DMS 273 treated with DMSO at 0.1 percent for 48 hours (cell line): Measurements from ENCODE around the gene ATRNL1.
"Not testable (repeated sequence)": the region's sequence is repeated elsewhere in the genome, so short reads cannot be mapped to it uniquely, and the experiment has no call there.

Experiments
- DNase-seq: peaks from one replicate; lab custom pipeline; 2025; lab: John Stamatoyannopoulos, UW

ATRNL1 gene

GRCh38 chr10:115422624-115423023 lies 329.5 kb downstream of the ATRNL1 start:
- DNase-seq = no peak

DNA sequence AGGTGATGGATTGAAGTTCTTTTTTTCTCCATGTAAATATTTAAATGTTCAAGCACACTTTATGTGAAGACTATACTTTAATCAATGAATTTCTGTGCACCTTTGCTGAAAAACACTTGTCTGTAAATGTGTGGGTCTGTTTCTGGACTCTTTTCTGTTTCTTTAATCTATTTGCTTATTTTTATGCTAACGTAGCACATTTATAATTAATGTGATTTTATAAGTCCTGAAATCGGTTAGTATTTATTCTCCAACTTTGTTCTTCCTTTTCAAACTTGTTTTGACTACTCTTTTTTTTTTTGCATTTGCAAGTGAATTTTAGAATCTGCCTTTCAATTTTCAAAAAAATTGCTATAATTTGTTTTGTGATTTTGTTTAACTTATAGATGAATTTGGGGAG lies 334.4 kb downstream of the ATRNL1 start:
- no peak for DNase-seq

- DNase-seq = peak; percentile 2
Observed at GRCh38 chr10:115432188-115432819, 339.1 kb downstream of the ATRNL1 start.

DNA sequence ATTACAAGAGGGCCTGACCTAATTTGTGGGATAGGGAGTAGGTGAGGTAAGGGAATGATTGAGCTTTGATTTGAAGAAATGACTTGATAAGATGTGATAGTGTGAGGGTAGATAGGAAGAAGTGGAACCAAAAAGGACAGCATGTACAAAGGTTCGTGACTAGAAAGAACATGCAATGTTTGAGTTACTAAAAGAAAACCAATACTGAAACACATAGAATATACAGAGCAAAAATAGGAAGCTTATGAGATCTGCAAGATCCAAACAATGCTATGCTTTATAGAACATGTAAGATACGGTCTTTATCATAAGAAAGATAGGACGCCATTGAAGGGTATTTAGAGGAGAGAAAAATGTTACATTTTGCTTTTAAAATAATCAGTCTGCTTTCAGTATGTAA lies 343.8 kb downstream of the ATRNL1 start:
- DNase-seq = no peak

GRCh38 chr10:115441907-115442545 lies 348.9 kb downstream of the ATRNL1 start:
- no peak for DNase-seq

GRCh38 chr10:115456812-115457211 lies 363.6 kb downstream of the ATRNL1 start:
- DNase-seq = no peak

GRCh38 chr10:115483294-115483693 lies 390.1 kb downstream of the ATRNL1 start:
- DNase-seq = no peak

DNA sequence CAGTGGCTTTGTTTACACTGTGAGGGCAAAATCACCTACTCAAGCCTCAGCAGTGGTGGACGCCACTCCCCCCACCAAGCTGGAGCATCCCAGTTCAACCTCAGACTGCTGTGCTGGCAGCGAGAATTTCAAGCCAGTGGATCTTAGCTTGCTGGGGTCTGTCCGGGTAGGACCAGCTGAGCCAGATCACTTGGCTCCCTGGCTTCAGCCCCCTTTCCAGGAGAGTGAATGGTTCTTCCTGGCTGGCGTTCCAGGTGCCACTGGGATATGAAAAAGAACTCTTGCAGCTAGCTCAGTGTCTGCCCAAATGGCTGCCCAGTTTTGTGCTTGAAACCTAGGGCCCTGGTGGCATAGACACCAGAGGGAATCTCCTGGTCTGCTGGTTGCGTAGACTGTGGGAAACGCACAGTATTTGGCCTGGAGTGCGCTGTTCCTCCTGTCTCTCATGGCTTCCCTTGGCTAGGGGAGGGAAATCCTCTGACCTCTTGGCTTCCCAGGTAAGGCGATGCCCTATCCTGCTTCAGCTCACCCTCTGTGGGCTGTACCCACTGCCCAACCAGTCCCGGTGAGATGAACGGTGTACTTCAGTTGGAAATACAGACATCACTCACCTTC lies 398.5 kb downstream of the ATRNL1 start:
- no peak for DNase-seq

DNA sequence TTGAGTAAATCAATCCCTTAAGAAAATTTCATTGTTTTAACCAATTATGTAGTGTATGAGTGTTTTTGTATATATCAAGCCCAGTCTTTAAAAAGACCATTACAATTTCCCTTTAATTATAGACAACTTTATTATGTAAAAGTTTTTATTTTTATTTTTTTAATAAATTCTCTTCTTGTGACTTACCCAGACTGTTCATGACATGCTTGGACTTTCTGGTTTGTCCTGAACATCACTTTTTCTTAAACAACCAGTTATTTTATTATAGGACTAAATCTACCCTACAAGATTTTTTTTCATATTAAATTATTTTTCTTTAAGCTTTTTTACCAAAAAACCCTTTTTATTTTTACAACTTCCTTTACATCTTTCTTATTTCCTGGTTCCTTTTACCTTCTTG lies 410.4 kb downstream of the ATRNL1 start:
- DNase-seq = no peak

GRCh38 chr10:115514895-115515294 lies 421.7 kb downstream of the ATRNL1 start:
- no peak for DNase-seq

GRCh38 chr10:115525141-115525540 lies 432.0 kb downstream of the ATRNL1 start:
- DNase-seq = peak; percentile 28

DNA sequence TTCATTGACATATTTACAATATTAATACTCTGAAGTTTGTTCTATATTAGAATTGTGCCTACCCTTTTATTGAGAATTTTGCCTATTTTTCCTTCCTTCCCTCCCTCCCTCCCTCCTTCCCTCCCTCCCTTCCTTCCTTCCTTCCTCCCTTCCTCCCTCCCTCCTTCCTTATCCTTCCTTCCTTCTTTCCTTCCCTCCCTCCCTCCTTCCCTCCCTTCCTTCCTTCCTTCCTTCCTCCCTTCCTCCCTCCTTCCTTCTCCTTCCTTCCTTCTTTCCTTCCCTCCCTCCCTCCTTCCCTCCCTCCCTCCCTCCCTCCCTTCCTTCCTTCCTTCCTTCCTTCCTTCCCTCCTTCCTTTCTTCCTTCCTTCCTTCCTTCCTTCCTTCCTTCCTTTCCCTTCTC lies 434.5 kb downstream of the ATRNL1 start:
- DNase-seq = not testable (repeated sequence)

DNA sequence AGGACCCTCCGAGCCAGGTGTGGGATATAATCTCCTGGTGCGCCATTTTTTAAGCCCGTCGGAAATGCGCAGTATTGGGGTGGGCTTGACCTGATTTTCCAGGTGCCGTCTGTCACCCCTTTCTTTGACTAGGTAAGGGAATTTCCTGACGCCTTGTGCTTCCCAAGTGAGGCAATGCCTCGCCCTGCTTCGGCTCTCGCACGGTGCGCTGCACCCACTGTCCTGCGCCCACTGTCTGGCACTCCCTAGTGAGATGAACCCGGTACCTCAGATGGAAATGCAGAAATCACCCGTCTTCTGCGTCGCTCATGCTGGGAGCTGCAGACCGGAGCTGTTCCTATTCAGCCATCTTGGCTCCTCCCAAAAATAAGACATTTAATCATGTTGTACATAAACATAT lies 443.2 kb downstream of the ATRNL1 start:
- not testable (repeated sequence) for DNase-seq

DNA sequence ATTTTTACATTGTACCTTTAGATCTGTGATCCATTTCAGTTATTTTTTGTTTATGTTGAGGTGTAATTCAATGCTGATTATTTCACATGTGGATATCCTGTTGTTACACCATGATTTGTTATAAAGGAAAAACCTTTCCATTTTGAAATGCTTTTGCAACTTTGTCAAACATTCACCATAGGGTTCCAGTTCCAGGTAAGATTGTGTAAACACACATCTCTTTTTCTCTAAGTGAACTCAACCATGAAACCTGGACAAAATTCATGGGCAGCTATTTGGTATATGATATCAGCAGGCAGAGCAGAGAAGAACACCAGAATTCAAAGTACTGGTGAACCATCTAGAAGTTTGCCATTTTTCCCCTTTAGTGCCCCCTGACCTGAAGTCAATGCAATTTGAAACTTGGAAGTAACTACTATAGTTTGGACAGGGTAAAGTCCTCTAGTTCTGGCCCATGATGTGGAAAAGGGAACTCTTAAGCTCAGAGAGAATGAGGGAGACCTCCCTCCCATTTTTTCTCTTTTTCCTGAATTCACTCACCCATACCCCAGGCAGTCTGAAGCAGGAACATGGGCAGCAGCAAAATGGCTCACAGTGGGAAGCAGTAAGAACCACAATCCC lies 446.1 kb downstream of the ATRNL1 start:
- no peak for DNase-seq

- no peak for DNase-seq
Observed at GRCh38 chr10:115555887-115556402, 462.8 kb downstream of the ATRNL1 start.

DNA sequence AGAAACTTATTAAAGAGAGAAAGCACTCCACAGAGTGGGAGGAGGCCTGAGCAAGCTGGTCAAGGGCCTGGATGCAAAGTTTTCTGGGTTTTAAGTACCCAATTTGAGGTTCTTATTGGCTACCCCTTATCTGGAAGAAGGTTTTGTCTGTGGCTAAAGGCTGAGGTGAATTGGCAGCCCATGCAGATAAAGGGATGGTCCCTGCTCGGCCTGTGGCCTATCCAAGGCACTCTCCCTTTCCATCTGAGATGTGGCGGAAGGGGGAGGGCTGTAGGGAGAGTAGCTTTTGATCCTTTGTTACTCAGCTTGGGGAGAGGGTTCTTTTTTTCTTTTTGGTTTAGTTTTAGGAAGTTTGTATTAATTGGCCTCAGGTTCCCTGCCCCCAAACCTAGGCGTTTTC lies 465.1 kb downstream of the ATRNL1 start:
- DNase-seq = no peak

DNA sequence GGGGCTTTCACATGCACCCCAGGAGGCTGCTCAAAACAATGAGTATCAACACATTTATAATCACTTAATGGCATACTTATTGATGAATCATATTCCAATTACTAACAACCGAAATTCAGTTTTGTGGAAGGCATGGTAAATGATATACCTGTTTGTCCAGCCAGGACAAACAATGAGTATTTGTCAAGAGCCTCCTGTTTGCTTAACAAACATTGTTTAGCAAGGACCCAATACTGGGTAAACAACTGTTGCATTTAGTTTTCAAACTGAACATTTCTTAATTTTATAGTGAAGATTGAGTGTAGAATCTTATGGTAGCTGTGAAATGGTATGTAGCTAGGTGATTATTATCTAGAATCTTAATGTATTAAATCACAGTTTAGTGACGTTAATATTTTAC lies 473.7 kb downstream of the ATRNL1 start:
- no peak for DNase-seq

- no peak for DNase-seq
Observed at GRCh38 chr10:115572740-115573455, 479.7 kb downstream of the ATRNL1 start.

GRCh38 chr10:115580239-115580638 lies 487.1 kb downstream of the ATRNL1 start:
- DNase-seq = no peak

DNA sequence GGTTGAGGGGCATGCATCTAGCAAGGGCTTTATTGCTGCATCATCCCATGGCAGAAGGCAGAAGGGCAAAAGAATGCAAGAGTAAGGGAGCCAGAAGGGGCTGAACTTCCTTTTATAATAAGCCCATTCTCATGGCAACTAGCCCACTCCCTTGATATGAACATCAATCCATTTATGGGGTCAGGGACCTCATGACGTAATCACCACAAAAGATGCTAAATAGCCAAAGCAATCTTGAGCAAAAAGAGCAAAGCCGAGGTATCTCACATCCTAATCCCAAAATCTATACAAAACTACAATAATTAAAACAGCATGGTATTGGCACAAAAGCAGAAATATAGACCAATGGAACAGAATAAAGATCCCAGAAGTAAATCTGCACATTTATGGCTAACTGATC lies 499.9 kb downstream of the ATRNL1 start:
- DNase-seq = no peak

DNA sequence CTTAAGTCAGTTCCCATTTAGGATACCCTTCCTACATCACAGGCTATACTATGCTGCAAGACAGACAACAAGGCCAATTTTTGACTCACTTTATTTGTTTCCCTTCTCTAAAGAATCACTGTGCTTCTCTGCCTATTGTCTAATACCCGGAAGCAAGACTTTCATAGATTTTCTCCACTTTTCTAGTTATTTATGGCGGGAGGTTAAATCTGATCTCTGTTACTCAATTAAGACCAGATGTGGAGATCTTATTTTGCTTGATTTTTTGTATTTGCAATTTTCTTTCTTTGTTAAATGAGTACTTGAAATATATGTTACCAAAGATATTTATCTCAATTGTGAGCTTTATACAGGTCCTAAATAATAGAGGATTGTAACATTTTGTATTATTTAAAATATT lies 511.5 kb downstream of the ATRNL1 start:
- DNase-seq = no peak

DNA sequence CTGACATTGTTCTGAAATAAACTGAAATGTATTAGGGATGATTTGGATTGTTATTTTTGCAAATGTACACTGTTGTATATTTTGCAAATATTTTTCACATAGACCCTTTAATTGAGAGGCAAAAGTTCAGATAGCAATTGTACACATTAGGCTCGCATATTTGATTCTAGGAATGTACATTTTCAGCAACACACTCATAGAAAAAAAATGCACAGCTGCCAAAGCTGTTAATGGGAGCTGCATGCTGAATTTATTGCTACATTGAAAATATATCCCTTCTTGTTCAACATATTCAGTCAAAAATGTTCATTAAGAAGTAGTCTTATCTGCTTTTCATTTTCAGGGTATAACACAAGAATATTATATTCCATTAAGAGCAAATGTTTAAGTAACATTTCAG lies 512.9 kb downstream of the ATRNL1 start:
- no peak for DNase-seq
